Urothelium cell line (cell line): ENCODE measurements around the gene SBNO1.
"Not testable (repeated sequence)": the region's sequence is repeated elsewhere in the genome, so short reads cannot be mapped to it uniquely, and the experiment has no call there.

Source experiments
- DNase-seq: peaks from one replicate; pipeline ENCODE4 v3.0.0; 2011; ENCODE audit warnings: low spot score, mixed read lengths
- FAIRE-seq: peaks from 2 replicates; lab custom pipeline; 2011; peaks lifted over from hg19 to GRCh38; lab: Jason Lieb, UNC

SBNO1 gene

DNA sequence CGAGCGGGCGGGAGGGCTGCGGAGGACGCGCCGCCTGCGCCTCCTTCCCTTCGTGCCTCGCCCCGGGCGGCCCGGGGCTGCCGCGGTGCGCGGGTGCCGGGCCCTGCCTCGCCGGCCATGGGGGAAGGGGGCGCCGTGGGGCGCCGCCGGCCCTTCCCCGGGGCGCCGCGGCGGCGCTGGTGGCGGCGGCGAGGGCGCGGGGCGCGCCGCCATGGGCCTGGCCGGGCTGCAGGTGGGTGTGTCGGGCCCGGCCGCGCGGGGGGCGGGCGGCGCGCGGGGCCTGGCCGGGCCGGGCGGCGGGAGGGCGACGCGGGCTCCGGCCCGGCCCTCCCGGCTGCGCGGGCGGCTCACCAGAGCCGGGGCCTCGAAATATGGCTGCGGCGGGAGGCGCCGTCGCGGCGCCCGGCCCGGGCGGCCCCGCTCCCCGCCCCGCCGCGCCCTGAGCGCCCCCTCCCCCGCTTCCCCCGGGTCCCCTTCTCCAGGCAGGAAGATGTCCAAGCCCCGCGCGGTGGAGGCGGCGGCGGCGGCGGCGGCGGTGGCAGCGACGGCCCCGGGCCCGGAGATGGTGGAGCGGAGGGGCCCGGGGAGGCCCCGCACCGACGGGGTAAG lies 24.4 kb upstream of the SBNO1 start:
- FAIRE-seq = no peak
- DNase-seq = no peak

DNA sequence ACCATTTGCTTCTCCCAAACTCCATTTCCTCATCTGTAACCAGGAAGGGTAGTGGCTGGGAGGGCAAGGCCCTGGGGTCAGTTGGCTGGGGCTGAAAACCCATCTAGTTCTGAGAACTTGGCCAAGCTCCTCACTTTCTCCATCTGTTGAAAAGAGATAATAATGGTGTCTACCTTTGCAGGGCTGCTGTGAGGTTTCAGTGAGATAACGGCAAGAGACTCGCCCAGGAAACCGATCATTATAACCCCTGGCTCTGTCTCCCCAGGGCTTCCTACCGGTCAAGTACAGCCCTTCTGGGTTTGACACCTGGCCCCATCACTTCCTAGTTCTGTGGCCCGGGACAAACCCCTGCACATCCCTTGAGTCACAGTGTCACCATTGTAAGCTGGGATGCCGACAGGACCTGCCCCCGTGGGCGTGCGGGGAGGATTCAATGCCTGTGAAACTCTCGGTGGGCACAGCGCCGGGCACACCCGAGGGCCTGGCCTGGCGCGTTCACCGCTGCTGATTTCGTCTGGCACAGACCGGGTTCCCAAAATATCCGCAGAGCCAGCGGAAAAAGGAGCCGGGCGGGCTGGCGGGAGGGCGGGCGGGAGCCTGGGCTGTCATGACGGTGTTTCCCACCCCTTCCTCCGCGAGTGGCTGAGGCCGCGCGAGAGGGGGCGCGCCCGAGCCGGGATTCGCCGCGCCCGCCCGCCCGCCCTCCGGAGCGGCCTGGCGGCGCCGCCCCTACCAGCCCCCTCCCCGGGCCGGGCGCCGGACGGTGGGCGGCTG lies 23.7 kb upstream of the SBNO1 start:
- FAIRE-seq (no peak), DNase-seq (peak; percentile 93)

DNA sequence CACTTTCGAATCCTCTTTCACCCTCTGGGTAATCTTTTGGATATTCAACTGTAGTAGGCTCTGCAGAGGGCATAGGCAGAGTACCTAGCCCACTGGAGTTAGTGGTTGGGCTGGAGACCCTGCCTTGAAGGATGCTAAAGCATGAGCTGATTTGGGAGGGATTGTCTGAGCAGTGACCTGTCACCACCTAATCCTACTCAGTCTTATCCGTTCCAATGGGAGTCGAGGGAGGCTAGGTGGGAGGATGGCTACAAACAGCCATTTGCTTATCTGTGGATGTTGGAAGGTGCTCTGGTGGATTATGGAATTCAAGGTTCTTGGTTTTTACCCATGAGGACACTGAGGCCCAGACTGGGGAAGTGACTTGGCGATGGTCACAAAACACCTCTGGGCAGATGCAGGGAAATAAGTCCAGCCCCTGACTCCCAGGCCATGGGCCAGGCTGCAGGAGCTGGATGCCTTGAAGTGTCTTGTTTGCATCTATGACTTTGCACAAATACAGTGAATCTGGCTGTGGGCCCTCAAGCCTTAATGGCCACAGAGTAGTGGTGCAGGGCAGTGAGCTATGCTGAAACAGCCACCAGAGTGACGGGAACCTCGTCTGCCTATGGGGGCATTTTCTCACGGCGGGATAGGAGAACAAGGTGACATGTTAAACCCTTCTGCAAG lies 23.0 kb upstream of the SBNO1 start:
- FAIRE-seq (no peak), DNase-seq (no peak)

DNA sequence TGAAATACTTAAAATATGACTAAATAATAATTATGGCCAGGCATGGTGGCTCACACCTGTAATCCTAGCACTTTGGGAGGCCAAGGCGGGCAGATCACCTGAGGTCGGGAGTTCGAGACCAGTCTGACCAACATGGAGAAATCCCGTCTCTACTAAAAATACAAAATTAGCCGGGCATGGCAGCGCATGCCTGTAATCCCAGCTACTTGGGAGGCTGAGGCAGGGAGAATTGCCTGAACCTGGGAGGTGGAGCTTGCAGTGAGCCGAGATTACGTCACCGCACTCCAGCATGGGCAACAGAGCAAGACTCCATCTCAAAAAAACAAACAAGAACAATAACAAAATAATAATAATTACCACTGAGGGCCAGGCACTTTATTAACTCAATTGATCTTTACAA lies 20.9 kb upstream of the SBNO1 start:
- not testable (repeated sequence) for FAIRE-seq, DNase-seq

DNA sequence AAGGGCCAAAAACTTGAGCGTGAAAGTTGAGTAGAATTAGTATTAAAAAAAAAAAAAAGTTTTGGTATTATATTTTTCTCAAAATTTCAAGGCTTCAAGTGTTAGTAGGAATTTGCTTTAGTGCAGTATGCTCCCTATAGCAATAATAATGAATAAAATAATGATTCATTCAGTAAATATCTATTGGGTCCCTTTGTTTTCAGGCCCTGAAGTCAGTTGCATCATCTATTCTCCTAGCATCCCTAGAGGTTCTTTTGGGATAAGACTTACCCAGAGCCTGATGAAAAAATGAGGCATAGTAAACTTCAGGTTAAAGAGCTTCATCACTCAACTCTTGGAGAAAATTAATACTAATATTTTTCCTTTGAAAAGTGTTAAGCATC lies 20.3 kb upstream of the SBNO1 start:
- DNase-seq = no peak
- FAIRE-seq = no peak

DNA sequence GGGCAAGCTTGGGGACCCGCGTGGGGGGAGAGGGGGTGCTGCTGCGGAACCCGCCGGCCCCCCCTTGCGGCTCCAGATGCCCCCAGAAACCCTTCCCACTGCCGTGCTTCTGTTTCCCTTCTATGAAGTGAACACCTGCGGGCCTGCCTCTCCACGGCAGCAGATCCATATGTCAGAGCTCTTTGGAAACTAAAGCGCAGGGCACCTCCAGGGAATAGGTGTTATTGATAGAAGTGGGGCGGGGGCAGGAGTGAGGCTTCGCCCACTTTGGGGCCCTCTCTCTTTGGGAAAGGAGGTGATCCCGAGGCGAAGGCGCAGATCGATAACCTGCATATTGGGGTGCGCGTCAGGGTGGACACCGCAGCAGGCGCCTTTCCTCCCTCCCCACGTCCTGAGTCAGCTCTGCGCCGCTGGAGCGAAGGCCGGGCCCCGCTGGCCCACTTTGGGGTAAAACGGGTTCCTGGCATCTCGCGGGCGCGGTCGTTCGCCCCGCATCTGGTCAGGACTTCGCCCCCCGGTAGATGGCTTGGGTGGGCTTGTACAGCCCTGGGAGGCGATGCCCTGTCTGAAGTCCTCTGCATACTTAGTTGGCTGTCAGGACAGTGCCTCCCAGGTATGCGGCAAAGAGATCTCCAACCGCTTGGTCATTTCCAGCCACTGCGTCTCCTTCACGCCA lies 19.8 kb upstream of the SBNO1 start:
- FAIRE-seq (no peak), DNase-seq (no peak)

DNA sequence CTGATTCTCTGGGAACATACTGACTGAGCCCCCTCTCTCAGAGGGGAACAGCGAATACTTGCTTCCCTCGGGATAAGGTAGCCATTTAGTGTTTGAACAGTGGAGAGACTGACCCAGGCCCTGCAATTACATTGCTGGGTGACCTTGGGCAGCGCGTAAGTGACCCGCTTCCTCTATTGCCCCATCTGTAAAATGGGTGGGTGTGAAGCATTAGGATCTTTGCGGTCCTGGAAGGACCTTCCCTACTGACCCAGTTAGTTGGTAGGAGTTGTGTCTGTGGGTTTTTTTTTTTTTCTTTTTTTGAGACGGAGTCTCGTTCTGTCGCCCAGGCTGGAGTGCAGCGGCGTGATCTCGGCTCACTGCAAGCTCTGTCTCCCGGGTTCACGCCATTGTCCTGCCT lies 18.0 kb upstream of the SBNO1 start:
- DNase-seq (no peak), FAIRE-seq (no peak)

DNA sequence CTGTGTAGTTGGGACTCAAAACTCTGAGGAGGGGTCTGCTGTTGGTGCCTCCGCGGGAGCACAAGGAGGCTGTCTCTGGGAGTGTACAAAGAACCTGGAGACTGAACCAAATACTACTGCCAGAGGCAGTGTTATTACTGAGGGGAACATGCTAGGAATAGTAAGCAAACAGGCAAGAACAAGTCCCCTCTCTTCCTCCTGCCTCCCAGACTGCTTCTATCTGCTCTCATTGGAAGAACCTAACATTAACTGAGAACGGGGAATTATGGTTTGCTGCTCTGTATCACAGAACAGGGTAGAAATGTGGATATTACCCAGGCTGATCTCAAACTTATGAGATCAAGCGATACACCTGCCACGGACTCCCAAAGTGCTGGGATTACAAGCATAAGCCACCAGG lies 14.7 kb upstream of the SBNO1 start:
- no peak for FAIRE-seq

DNA sequence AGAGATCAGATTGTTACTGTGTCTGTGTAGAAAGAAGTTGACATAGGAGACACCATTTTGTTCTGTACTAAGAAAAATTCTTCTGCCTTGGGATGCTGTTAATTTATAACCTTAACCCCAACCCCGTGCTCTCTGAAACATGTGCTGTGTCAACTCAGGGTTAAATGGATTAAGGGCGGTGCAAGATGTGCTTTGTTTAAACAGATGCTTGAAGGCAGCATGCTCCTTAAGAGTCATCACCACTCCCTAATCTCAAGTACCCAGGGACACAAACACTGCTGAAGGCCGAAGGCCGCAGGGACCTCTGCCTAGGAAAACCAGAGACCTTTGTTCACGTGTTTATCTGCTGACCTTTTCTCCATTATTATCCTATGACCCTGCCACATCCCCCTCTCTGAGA lies 7.8 kb upstream of the SBNO1 start:
- not testable (repeated sequence) for FAIRE-seq, DNase-seq

More for the DNA sequence above, 14.7 kb upstream of the SBNO1 start:
- no peak for DNase-seq

DNA sequence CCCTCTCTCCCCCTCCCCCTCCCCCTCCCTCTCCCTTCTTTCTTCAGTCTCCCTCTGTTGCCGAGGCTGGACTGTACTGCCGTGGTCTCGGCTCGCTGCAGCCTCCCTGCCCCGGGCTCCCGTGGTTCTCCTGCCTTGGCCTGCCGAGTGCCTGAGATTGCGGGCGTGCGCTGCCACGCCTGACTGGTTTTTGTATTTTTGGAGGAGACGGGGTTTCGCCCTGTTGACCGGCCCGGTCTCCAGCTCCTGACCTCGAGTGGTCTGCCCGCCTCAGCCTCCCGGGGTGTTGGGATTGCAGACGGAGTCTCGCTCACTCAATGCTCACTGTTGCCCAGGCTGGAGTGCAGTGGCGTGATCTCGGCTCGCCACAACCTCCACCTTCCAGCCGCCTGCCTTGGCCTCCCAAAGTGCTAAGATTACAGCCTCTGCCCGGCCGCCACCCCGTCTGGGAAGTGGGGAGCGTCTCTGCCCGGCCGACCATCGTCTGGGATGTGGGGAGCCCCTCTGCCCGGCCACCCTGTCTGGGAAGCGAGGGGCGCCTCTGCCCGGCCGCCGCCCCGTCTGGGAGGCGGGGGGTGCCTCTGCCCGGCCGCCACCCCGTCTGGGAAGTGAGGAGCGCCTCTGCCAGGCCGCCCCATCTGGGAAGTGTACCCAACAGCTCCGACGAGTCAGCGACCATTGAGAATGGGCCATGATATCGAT lies 7.2 kb upstream of the SBNO1 start:
- not testable (repeated sequence) for DNase-seq, FAIRE-seq

DNA sequence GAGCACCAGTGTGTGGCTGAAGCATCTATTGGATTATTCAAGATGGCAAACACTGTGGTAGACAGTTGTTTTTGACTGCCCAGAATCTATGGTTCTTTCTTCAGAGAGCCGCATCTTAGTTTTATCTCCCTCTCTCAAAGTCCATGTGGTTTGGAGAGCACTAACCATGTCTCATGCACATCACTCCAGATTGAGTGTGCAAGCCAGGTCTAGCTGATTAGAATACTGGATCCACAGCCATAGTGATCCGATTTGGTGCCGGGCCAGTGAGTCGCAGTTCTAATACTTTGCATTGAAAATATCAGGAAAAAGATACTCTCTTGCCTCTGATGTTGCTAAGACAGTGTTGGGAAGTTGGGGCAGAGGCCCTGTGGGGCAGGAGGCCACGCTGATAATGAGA lies 4.6 kb upstream of the SBNO1 start:
- FAIRE-seq (no peak), DNase-seq (no peak)

DNA sequence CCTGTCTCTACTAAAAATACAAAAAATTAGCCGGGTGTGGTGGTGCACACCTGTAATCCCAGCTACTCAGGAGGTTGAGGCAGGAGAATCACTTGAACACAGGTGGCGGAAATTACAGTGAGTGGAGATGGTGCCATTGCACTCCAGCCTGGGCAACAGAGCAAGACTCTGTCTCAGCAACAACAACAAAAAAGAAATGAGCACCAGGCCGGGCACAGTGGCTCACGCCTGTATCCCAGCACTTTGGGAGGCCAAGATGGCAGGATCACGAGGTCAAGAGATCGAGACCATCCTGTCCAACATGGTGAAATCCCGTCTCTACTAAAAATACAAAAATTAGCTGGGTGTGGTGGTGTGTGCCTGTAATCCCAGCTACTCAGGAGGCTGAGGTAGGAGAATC lies 3.8 kb upstream of the SBNO1 start:
- FAIRE-seq = not testable (repeated sequence)

DNA sequence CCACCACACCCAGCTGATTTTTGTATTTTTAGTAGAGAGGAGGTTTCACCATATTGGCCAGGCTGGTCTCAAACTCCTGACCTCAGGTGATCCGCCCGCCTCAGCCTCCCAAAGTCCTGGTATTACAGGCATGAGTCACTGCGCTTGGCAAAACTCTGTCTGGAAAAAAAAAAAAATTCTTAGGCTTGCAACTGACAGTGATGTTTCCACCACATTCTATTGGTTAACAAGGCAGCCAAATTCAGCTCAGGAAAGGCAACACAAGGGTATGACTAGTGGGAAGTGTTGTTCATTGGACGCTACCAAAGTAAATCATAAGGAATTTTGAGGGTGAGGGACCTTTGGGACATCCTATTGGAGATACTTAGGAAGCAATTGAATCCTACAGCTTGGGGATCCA lies 2.9 kb upstream of the SBNO1 start:
- no peak for DNase-seq

More for the DNA sequence above, 3.8 kb upstream of the SBNO1 start:
- not testable (repeated sequence) for DNase-seq

DNA sequence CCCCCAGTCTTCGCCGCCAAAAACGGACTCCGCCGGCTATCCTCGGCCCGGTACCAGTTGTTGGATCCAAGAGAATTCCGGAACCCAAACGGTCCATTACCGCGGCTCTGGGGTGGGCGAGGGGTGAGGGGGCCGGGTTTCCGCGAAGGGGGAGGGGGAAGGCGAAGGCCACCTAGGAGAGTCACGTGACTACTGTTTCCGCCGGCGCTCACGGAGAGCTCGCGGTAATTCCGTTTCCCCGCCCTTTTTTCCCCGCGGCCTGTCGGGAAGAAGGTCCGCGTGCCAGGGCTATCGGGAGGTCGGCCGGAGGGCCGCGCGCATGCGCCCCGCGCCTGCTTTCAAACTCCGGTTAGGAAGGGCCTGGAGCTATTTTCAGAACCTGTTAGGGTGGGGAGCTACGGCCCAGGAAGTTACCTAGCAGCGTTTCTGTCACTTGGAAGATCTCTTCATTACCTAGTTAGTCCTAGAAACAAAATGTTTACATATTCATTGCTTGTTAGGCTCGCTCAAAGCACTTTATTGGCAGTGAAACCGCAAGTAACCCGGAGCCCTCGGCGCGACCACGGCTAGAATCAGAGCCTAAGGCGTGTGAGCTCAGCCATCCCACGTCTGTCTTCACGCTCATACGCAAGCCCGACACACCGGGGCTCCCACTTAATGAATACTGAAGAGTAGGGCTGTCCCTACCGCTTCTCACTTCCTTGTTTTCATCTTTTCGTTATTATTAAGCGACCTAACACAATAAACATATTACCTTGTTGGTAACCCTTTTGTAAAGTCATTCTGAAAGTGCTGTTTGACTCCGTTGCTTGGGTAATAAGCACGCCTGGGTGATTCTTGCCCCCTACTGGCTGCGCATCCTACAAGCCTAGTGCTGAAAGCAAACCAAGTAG lies 624 bp upstream of the SBNO1 start:
- DNase-seq (peak; percentile 99), FAIRE-seq (no peak)

More for the DNA sequence above, 2.9 kb upstream of the SBNO1 start:
- FAIRE-seq = no peak

DNA sequence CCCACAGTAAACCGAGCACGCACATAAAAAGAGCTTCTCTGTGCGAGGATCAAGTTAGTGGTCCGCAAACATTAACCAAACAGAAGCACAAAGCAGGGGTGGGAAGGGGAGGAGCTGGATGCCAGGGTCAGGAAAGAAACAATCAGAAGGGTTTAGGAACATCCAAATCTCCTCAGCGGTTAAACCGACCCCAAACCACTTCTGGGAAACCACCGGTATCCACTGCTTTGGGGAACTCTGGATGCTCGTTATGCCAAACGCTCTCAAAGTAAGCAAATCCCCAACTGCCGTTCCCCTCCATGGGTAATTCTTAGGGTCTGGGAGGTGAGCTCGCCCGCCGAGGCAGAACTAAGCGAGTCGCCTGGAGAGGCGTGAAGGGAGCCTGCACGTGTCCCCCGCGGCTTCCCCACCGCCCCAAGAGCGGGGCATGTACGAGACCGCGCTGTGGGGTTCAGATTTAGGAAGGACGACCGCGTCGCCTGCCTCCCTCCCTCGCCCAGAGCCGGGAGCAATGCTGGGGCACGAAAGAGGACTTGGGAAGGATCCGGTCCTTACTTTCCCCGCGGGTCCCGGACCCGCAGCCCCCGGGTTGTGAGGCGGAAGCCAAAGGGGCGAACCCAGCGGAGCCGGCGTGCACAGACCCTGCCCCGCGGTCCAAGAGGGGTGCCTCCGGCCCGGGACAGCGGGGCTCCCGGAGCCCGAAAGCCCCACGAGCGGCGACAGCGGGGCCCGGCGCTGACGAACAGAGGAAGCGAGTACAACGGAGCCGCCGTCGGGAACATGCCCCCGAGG lies 711 bp downstream of the SBNO1 start:
- no peak for FAIRE-seq
- peak; percentile 25 for DNase-seq

DNA sequence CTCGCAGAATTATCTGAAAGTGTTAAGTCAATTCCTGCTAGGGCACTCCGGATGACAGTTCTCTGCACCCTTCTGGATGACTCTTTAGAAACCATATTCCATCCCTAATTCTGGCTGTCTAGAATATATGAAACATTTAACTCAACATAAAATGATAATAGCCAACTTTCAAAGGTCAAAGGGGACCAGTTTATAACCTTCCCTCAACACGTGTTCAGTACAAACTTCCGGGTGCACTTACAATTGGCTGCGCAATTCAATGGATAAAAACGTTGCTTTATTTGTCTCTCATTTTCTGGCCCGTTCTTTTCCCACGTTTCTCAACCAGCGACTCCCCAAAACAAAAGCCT lies 1.3 kb downstream of the SBNO1 start:
- no peak for FAIRE-seq
- no peak for DNase-seq

DNA sequence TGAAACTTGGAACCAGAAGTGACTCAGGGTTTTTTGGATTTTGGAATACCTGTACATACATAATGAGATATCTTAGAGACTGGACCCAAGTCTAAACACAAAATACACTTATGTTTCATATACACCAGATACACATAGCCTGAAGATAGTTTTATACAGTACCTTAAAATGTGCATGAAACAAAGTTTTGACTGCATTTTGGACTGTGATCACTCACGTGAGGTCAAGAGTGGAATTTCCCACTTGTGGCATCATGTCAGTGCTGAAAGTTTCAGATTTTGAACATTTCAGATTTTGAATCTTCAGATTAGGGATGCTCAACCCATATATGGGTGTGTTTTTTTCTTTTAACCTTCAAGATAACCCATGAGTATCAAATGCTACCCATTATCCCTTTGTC lies 6.6 kb downstream of the SBNO1 start:
- FAIRE-seq = no peak

DNA sequence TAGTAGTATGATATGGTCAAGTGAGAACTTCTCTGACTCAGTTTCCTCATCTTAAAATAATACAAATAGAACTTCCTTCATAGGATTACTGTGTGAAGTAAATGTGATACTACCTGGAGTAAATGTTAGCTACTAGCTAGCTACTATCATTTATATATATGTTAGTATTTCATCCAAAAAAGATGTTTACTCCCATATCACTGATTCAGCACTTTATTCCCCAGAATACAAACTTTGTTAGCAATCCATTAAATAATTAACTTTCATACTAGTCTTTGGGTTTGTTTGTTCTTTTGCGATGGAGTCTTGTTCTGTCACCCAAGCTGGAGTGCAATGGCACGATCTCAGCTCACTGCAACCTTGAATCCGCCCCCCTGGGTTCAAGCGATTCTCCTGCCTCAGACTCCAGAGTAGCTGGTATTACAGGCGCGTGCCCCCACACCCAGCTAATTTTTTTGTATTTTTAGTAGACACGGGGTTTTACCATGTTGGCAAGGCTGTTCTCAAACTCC lies 8.4 kb downstream of the SBNO1 start:
- DNase-seq (no peak), FAIRE-seq (no peak)

More for the DNA sequence above, 6.6 kb downstream of the SBNO1 start:
- no peak for DNase-seq

DNA sequence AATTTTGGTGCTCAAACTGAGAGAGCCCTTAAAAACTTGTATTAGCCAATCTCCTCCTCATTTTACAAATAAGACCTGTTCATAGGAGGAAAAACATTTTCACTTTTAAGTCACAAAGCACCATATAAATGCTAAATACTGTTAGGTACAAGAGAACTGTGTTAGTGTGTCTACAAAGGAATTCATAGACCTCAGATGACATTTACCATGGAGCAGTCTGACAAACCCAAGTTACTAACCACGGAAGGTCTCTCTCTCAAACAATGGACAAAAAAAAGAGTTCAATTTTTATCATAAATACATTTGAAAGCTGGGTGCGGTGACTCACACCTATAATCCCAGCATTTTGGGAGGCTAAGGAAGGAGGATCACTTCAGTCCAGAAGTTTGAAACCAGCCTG lies 10.0 kb downstream of the SBNO1 start:
- no peak for FAIRE-seq
- no peak for DNase-seq
